A172 (cell line): Measurements from ENCODE around the gene ESR1. TPM values are rescaled to one million over a fixed set of nuclear protein-coding genes. Genes with fewer than 3 reads are reported as not detected.
"Not testable (repeated sequence)": the region's sequence is repeated elsewhere in the genome, so short reads cannot be mapped to it uniquely, and the experiment has no call there.

Source experiments
- DNase-seq: peaks from one replicate; pipeline ENCODE4 v3.0.0-alpha.2; 2015; ENCODE audit warnings: low spot score
- total RNA-seq: library from RNA; depleted of rRNA; stranded (reverse); fragments of >200 nt; shearing (Covaris generic); gene quantifications from 2 replicates; pipeline ENCODE4 v1.2.3, GENCODE V29; 2014

ESR1 gene
- total RNA-seq, 1 experiment from 2014 or later = not detected

GRCh38 chr6:151894426-151894825 is 86.9 kb downstream of the ESR1 start:
- DNase-seq = not testable (repeated sequence)

GRCh38 chr6:151899221-151899620 is 91.7 kb downstream of the ESR1 start:
- DNase-seq = not testable (repeated sequence)

GRCh38 chr6:151899796-151900195 is 92.3 kb downstream of the ESR1 start:
- not testable (repeated sequence) for DNase-seq

GRCh38 chr6:151900256-151900655 is 92.8 kb downstream of the ESR1 start:
- DNase-seq = no peak

- no peak for DNase-seq
Measured at GRCh38 chr6:151901009-151901411, 93.5 kb downstream of the ESR1 start.

- DNase-seq = no peak
Measured at GRCh38 chr6:151904631-151905030, 97.1 kb downstream of the ESR1 start.

- no peak for DNase-seq
Measured at GRCh38 chr6:151905072-151905471, 97.6 kb downstream of the ESR1 start.

GRCh38 chr6:151905854-151906253 is 98.4 kb downstream of the ESR1 start:
- DNase-seq = no peak

GRCh38 chr6:151911401-151911800 is 103.9 kb downstream of the ESR1 start:
- DNase-seq = no peak

- peak; percentile 41 for DNase-seq
Measured at GRCh38 chr6:151914484-151914883, 107.0 kb downstream of the ESR1 start.

GRCh38 chr6:151916075-151916474 is 108.6 kb downstream of the ESR1 start:
- DNase-seq = no peak

- peak; percentile 41 for DNase-seq
Measured at GRCh38 chr6:151916680-151917164, 109.2 kb downstream of the ESR1 start.

GRCh38 chr6:151917531-151918329 is 110.2 kb downstream of the ESR1 start:
- no peak for DNase-seq

- no peak for DNase-seq
Measured at GRCh38 chr6:151940307-151940706, 132.8 kb downstream of the ESR1 start.

- peak; percentile 31 for DNase-seq
Measured at GRCh38 chr6:151948002-151948743, 140.7 kb downstream of the ESR1 start.

- DNase-seq = peak; percentile 37
Measured at GRCh38 chr6:151958332-151958731, 150.8 kb downstream of the ESR1 start.

- no peak for DNase-seq
Measured at GRCh38 chr6:151959086-151959485, 151.6 kb downstream of the ESR1 start.

GRCh38 chr6:151961809-151962208 is 154.3 kb downstream of the ESR1 start:
- DNase-seq = no peak

GRCh38 chr6:151962246-151962846 is 154.9 kb downstream of the ESR1 start:
- peak; percentile 38 for DNase-seq

GRCh38 chr6:151963001-151963400 is 155.5 kb downstream of the ESR1 start:
- no peak for DNase-seq

GRCh38 chr6:151964412-151964811 is 156.9 kb downstream of the ESR1 start:
- DNase-seq = not testable (repeated sequence)

GRCh38 chr6:151974061-151974617 is 166.7 kb downstream of the ESR1 start:
- no peak for DNase-seq
